K562 (cell line): ENCODE measurements around the gene PPM1G. TPM values are rescaled to one million over a fixed set of nuclear protein-coding genes. Genes with fewer than 3 reads are reported as not detected.

ENCODE experiments used
- CHD2 ChIP-seq: IDR thresholded peaks from 2 replicates; pipeline ENCODE4 v1.6.1; 2011; ENCODE audit warnings: low read depth, low read length
- EP400 ChIP-seq: fragments of 450-650 bp; IDR thresholded peaks from 2 replicates; pipeline ENCODE4 v1.6.1; 2017; ENCODE audit warnings: antibody characterized with exemption, mild to moderate bottlenecking, moderate library complexity
- GTF2F1 ChIP-seq: IDR thresholded peaks from 2 replicates; pipeline ENCODE4 v1.6.1; 2011; ENCODE audit warnings: low read depth, low read length, improper control_type of control experiment
- MAFF ChIP-seq: IDR thresholded peaks from 2 replicates; pipeline ENCODE4 v1.6.1; 2012; ENCODE audit warnings: low read length, improper control_type of control experiment
- MGA ChIP-seq: fragments of 450-650 bp; IDR thresholded peaks from 2 replicates; pipeline ENCODE4 v1.6.1; 2016; ENCODE audit warnings: mild to moderate bottlenecking, moderate library complexity
- MLLT1 ChIP-seq, 2 experiments: fragments of 450-650 bp; IDR thresholded peaks; 2 replicates each; pipeline ENCODE4 v1.6.1; 2016
- MXD1 ChIP-seq: fragments of 250-450 bp; sonication (Bioruptor Pico); IDR thresholded peaks from 2 replicates; pipeline ENCODE4 v1.8.0; 2021; ENCODE audit warnings: borderline replicate concordance, mild to moderate bottlenecking, moderate library complexity; ENCODE audit not compliant: poor library complexity, severe bottlenecking
- NBN ChIP-seq: fragments of 450-650 bp; IDR thresholded peaks from 2 replicates; pipeline ENCODE4 v1.6.1; 2016; ENCODE audit warnings: low read depth, mild to moderate bottlenecking
- PHF20 ChIP-seq: fragments of 450-650 bp; IDR thresholded peaks from 2 replicates; pipeline ENCODE4 v1.6.1; 2018; ENCODE audit not compliant: partially characterized antibody
- SMAD3 ChIP-seq: fragments of 450-650 bp; formaldehyde crosslinking; conservative IDR thresholded peaks from 2 replicates; pipeline ENCODE4 v1.4.0; 2020; ENCODE audit warnings: mild to moderate bottlenecking
- ZNF140 ChIP-seq: fragments of 250-450 bp; sonication (Bioruptor Pico); IDR thresholded peaks from 2 replicates; pipeline ENCODE4 v1.8.0; 2021; ENCODE audit warnings: moderate library complexity, mild to moderate bottlenecking, inconsistent platforms
- polyA plus RNA-seq, 8 experiments: library from polyadenylated mRNA; depleted of rRNA in 4 of 8; stranded (reverse) in 5 of 8; unstranded in 3 of 8; fragments of >200 nt; fragmentation: Nextera tagmentation in 2 of 8; fragmentation: Illumina TruSeq in 1 of 8; extraction: Ambion mirVana in 2 of 8; extraction: Trizol in 1 of 8; gene quantifications; 2 replicates each; pipeline versions ENCODE4 v1.2.1 to v1.2.3, GENCODE V29; 2011 to 2014; ENCODE audit warnings: inconsistent platforms in 1 of 8, missing spikeins in 1 of 8
- total RNA-seq, 7 experiments: library from RNA; depleted of rRNA in 6 of 7; stranded (reverse); fragments of >200 nt in 6 of 7; fragmentation: Illumina TruSeq in 2 of 7; extraction: Trizol in 2 of 7; gene quantifications; 2 replicates each; pipeline versions ENCODE4 v1.2.1 to v1.2.3, GENCODE V29; 2011 to 2021; ENCODE audit warnings: low replicate concordance in 1 of 7

The PPM1G gene
- total and polyA plus RNA-seq, 9 of the 15 experiments (the other 6 are each of a cell fraction or from before 2014, with no cell fraction given): 61.7 to 230 (median 153) TPM

- peak; percentile 99 for TF ChIP-seq MGA
- TF ChIP-seq ZNF140 (CRISPR knock-in tag): no peak
- TF ChIP-seq EP400: peak; percentile 84
- TF ChIP-seq PHF20: peak; percentile 76
- TF ChIP-seq SMAD3 (CRISPR knock-in tag): peak; percentile 67; the same call in 1 of the 2 replicates
- TF ChIP-seq MAFF: peak; percentile 17; the same call in 1 of the 2 replicates
- TF ChIP-seq MXD1 (CRISPR knock-in tag): no peak
- peak; percentile 85; the same call in 1 of the 2 replicates for TF ChIP-seq GTF2F1
- no peak; the same call in 1 of the 2 replicates for TF ChIP-seq NBN
- TF ChIP-seq MLLT1 (IDR thresholded peaks at IDR 0.05): 0 out of 4 replicates have a peak, but pooled peaks of 1 of the 2 experiments have one; percentile 46
- TF ChIP-seq CHD2: peak; percentile 99
Measured at GRCh38 chr2:27409321-27410073, at the start of gene PPM1G (continued).
